Panc1 (cell line): ENCODE results near the gene TNIP1. TPM values are rescaled to one million over a fixed set of nuclear protein-coding genes. Genes with fewer than 3 reads are reported as not detected.

Source experiments
- ATAC-seq: fragments of 200-7000 bp; cut with Tn5 transposase; 2 replicates; pipeline ENCODE4 v1.9.1; 2020; ENCODE audit warnings: mild to moderate bottlenecking, moderate library complexity
- BruUV-seq: library from RNA; stranded (reverse); fragments of 400-500 nt; replicated peaks from 2 replicates; lab custom pipeline; 2021; lab: Mats Ljungman, UMichigan
- CTCF ChIA-PET: fragments of 300-600 bp; sonication (Branson Sonifier 250); formaldehyde crosslinking; loops from one replicate; lab custom pipeline; 2022; ENCODE audit warnings: antibody characterized with exemption; lab: Charles Lee
- POLR2A ChIA-PET: fragments of 300-600 bp; sonication (Branson Sonifier 250); formaldehyde crosslinking; loops from one replicate; lab custom pipeline; 2022; ENCODE audit warnings: antibody characterized with exemption; lab: Charles Lee
- DNase-seq: peaks from one replicate; pipeline ENCODE4 v3.0.0-alpha.2; 2010; ENCODE audit warnings: low read depth, low spot score
- H3K27ac ChIP-seq: 2 replicates; pipeline ENCODE4 v1.5.1; 2011; ENCODE audit warnings: mild to moderate bottlenecking, low read length, inconsistent platforms
- H3K27me3 ChIP-seq: fragments of 200-500 bp; sonication (Bioruptor generic); 2 replicates; pipeline ENCODE4 v1.6.0; 2014; ENCODE audit warnings: low read length, inconsistent platforms; ENCODE audit not compliant: control insufficient read depth, insufficient read depth
- H3K36me3 ChIP-seq: fragments of 200-500 bp; sonication (Bioruptor generic); 2 replicates; pipeline ENCODE4 v1.5.1; 2014; ENCODE audit warnings: inconsistent platforms, mild to moderate bottlenecking, low read length, moderate library complexity; ENCODE audit not compliant: control insufficient read depth, insufficient read depth
- H3K4me1 ChIP-seq: 2 replicates; pipeline ENCODE4 v1.5.1; 2011; ENCODE audit warnings: inconsistent platforms, mild to moderate bottlenecking, low read length, moderate library complexity; ENCODE audit not compliant: control insufficient read depth, insufficient read depth
- H3K4me3 ChIP-seq, 2 experiments: 2 replicates each; pipeline ENCODE4 v1.5.1; 2011 to 2012; ENCODE audit warnings: low read depth in 2 of 2, low read length in 2 of 2, mild to moderate bottlenecking in 2 of 2, inconsistent platforms in 1 of 2, moderate library complexity in 1 of 2
- H3K9me3 ChIP-seq: fragments of 200-500 bp; sonication (Bioruptor generic); 2 replicates; pipeline ENCODE4 v1.5.1; 2014; ENCODE audit warnings: low read depth, mild to moderate bottlenecking, inconsistent platforms, low read length, moderate library complexity; ENCODE audit not compliant: control insufficient read depth, insufficient read depth
- POLR2AphosphoS5 ChIP-seq: IDR thresholded peaks from 2 replicates; pipeline ENCODE4 v1.6.1; 2012; ENCODE audit warnings: mild to moderate bottlenecking, low read depth, low read length, moderate library complexity
- SIN3A ChIP-seq: IDR thresholded peaks from 2 replicates; pipeline ENCODE4 v1.6.1; 2012; ENCODE audit warnings: low read depth, mild to moderate bottlenecking, low read length, moderate library complexity, borderline replicate concordance; ENCODE audit not compliant: insufficient read depth
- TCF7L2 ChIP-seq: IDR thresholded peaks from 2 replicates; pipeline ENCODE4 v1.6.1; 2011; ENCODE audit warnings: mild to moderate bottlenecking, low read depth, low read length, inconsistent platforms
- in situ Hi-C: cut with HindIII; loops from 2 replicates; pipeline ENCODE4 v1.10.0; 2016; ENCODE audit warnings: low sequenced_read_pairs, low pct_unique_long_range_greater_than_20kb
- intact Hi-C: fragments of 100-400 bp; cut with micrococcal nuclease; formaldehyde crosslinking; loops from one replicate; pipeline ENCODE4 v1.10.0; 2022; ENCODE audit not compliant: unreplicated experiment
- total RNA-seq: library from RNA; stranded (reverse); gene quantifications from one replicate; pipeline ENCODE4 v1.2.1, GENCODE V29; 2021; ENCODE audit not compliant: unreplicated experiment
- TF ChIP-seq, protein P1 (sequence below): fragments of 450-650 bp; IDR thresholded peaks from 2 replicates; pipeline ENCODE4 v1.5.1; 2017; ENCODE audit warnings: mild to moderate bottlenecking
- TF ChIP-seq, protein P2 (sequence below), 2 experiments: IDR thresholded peaks; 2 replicates each; pipeline ENCODE4 v1.6.1; 2011 to 2012; ENCODE audit warnings: low read depth in 2 of 2, control low read depth in 1 of 2, low read length in 1 of 2, mild to moderate bottlenecking in 1 of 2, moderate library complexity in 1 of 2; ENCODE audit not compliant: insufficient read depth in 1 of 2

TNIP1 gene
- total RNA-seq, 1 experiment from 2014 or later: 81.9 TPM

DNA sequence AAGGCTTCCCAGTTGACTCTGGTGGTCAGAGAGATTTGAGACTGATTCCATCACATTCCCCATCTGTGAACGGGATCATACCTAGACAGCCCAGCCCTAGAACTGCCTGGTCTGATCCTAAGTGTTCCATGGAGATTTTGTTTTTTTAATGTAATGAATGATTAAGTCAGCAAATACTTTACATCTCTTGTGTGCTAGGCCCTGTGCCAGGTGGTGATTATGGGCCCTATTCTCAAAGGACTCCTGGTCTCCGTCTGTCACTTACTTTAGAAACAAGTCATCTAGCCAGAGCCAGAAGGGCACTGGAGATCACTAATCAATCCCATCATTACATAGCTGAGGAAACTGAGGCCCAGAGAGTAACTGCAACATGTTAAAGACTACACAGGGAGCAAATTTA lies 61.5 kb downstream of the TNIP1 start:
- Histone ChIP-seq H3K9me3 (no peaks in the 10 kb centered on the region), H3K4me3 (no peak overlapping the region), H3K27ac (no peak overlapping the region), H3K27me3 (no peaks in the 10 kb centered on the region), H3K36me3 (no peaks in the 10 kb centered on the region), H3K4me1 (0 out of 2 replicates have a peak, but pooled peaks cover 2% of the 10 kb centered on the region)
- in situ Hi-C loops (no loop called here), intact Hi-C loops (no loop called here)
- ATAC-seq: no peak
- DNase-seq: no peak
- ChIA-PET CTCF (no interaction called here), POLR2A (no interaction called here)
- TF ChIP-seq, protein P1, sequence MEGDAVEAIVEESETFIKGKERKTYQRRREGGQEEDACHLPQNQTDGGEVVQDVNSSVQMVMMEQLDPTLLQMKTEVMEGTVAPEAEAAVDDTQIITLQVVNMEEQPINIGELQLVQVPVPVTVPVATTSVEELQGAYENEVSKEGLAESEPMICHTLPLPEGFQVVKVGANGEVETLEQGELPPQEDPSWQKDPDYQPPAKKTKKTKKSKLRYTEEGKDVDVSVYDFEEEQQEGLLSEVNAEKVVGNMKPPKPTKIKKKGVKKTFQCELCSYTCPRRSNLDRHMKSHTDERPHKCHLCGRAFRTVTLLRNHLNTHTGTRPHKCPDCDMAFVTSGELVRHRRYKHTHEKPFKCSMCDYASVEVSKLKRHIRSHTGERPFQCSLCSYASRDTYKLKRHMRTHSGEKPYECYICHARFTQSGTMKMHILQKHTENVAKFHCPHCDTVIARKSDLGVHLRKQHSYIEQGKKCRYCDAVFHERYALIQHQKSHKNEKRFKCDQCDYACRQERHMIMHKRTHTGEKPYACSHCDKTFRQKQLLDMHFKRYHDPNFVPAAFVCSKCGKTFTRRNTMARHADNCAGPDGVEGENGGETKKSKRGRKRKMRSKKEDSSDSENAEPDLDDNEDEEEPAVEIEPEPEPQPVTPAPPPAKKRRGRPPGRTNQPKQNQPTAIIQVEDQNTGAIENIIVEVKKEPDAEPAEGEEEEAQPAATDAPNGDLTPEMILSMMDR: no peak
- TF ChIP-seq TCF7L2 (no peak), POLR2AphosphoS5 (no peak)
- no TSS peak for BruUV-seq

DNA sequence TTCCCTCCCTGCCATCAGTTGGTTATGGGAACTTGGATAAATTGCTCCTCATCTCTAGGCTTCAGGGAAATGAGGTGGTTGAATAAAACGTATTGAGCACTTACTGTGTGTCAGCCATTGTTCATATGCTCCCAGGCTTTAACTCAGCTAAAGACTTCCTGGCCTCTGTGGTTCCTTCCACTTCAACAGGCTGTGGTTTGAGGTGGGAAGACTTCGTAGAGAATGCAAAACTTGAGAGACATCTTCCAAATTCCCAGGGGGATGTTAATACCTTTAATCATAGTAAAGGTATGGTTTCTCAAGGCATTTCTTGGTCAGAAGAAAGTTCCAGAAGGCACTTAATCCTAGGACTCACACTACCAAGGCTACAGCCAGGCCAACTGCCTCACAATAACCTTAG lies 62.0 kb downstream of the TNIP1 start:
- H3K4me1 ChIP-seq: no peaks in the 10 kb centered on the region
- TF ChIP-seq TCF7L2 (no peak), POLR2AphosphoS5 (no peak)
- TF ChIP-seq, protein P1: no peak
- intact Hi-C loops: no loop called here
- BruUV-seq: no TSS peak
- H3K27ac ChIP-seq: no peak overlapping the region
- no peak for DNase-seq
- H3K27me3 ChIP-seq: no peaks in the 10 kb centered on the region
- no peaks in the 10 kb centered on the region for H3K9me3 ChIP-seq
- H3K36me3 ChIP-seq: no peaks in the 10 kb centered on the region
- in situ Hi-C loops: no loop called here
- ATAC-seq: no peak
- H3K4me3 ChIP-seq: no peak overlapping the region
- POLR2A ChIA-PET: no interaction called here
- CTCF ChIA-PET: no interaction called here

DNA sequence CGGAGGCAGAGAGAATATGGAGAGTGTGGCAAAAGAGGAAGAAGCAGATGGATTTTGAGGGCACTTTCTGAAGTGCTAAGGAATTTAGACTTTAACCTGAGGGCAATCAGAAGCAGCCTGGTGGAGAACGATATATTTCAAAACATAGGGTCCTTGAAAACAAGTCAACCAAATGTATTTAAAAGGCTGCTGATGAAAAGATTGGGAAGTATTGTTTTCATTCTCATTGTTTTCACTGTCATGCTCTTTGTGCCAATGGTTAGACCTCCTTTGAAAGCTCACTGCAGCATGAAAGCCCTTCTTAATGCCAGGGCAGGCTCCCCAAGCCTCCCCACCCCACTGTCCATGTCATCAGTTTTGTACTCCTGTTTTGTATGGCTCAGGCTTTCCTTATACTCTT lies 62.9 kb downstream of the TNIP1 start:
- Histone ChIP-seq H3K27me3 (no peaks in the 10 kb centered on the region), H3K4me3 (no peak overlapping the region), H3K27ac (no peak overlapping the region), H3K9me3 (no peaks in the 10 kb centered on the region), H3K36me3 (no peaks in the 10 kb centered on the region), H3K4me1 (no peaks in the 10 kb centered on the region)
- ChIA-PET CTCF (no interaction called here), POLR2A (no interaction called here)
- ATAC-seq (no peak), DNase-seq (no peak)
- intact Hi-C loops: no loop called here
- TF ChIP-seq POLR2AphosphoS5 (no peak), TCF7L2 (no peak), SIN3A (no peak)
- TF ChIP-seq, protein P1: no peak
- TF ChIP-seq, protein P2, sequence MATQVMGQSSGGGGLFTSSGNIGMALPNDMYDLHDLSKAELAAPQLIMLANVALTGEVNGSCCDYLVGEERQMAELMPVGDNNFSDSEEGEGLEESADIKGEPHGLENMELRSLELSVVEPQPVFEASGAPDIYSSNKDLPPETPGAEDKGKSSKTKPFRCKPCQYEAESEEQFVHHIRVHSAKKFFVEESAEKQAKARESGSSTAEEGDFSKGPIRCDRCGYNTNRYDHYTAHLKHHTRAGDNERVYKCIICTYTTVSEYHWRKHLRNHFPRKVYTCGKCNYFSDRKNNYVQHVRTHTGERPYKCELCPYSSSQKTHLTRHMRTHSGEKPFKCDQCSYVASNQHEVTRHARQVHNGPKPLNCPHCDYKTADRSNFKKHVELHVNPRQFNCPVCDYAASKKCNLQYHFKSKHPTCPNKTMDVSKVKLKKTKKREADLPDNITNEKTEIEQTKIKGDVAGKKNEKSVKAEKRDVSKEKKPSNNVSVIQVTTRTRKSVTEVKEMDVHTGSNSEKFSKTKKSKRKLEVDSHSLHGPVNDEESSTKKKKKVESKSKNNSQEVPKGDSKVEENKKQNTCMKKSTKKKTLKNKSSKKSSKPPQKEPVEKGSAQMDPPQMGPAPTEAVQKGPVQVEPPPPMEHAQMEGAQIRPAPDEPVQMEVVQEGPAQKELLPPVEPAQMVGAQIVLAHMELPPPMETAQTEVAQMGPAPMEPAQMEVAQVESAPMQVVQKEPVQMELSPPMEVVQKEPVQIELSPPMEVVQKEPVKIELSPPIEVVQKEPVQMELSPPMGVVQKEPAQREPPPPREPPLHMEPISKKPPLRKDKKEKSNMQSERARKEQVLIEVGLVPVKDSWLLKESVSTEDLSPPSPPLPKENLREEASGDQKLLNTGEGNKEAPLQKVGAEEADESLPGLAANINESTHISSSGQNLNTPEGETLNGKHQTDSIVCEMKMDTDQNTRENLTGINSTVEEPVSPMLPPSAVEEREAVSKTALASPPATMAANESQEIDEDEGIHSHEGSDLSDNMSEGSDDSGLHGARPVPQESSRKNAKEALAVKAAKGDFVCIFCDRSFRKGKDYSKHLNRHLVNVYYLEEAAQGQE (IDR thresholded peaks at IDR 0.05; ENCODE audit: insufficient read depth in 1 of 2, low read depth in 2 of 2, low read length in 1 of 2): no peak
- in situ Hi-C loops: no loop called here
- no TSS peak for BruUV-seq
